ENCODE data around the gene COMMD4.

Gene COMMD4

DNA sequence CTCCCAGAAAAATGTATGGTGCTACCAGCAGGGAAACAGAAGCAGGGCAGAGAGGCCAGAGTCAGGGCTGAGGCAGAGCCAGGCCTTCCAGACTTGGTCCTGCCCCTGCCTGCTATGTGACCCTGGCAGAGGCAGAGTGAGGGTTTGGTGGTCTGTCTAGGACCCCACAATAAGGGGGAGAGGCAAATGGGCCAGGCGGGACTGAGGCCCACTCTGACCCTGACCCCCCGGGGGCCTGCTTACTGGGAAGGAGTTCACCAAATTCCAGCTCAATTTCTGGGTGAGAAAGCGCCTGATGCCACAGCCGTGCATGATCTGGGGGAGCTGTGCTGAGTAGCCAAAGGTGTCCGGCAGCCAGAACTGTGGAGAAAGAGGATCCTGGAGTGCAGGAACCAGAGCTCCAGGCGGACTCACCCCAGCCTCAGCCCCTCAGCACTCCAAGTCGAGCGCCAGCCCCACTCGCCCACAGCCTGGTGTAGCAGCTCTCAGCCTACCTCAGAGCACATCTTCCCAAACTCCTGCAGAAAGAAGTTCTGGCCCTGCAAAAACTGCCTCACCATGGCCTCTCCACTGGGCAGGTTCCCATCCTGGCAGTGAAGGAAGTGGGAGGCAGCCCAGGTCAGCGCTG lies 25.6 kb downstream of the COMMD4 start:
- no peaks in the 10 kb centered on the region for H3K9me3 ChIP-seq
- H3K27me3 ChIP-seq = no peaks in the 10 kb centered on the region
- peaks cover 42% of the 10 kb centered on the region for H3K36me3 ChIP-seq
- TF ChIP-seq, protein P1, sequence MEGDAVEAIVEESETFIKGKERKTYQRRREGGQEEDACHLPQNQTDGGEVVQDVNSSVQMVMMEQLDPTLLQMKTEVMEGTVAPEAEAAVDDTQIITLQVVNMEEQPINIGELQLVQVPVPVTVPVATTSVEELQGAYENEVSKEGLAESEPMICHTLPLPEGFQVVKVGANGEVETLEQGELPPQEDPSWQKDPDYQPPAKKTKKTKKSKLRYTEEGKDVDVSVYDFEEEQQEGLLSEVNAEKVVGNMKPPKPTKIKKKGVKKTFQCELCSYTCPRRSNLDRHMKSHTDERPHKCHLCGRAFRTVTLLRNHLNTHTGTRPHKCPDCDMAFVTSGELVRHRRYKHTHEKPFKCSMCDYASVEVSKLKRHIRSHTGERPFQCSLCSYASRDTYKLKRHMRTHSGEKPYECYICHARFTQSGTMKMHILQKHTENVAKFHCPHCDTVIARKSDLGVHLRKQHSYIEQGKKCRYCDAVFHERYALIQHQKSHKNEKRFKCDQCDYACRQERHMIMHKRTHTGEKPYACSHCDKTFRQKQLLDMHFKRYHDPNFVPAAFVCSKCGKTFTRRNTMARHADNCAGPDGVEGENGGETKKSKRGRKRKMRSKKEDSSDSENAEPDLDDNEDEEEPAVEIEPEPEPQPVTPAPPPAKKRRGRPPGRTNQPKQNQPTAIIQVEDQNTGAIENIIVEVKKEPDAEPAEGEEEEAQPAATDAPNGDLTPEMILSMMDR (IDR thresholded peaks at IDR 0.05; ENCODE audit: low read depth, low read length) = no peak
- no peaks in the 10 kb centered on the region for H3K4me1 ChIP-seq
- no peak for DNase-seq
- H3K4me3 ChIP-seq (ENCODE audit: low read depth, low read length) = no peak overlapping the region

DNA sequence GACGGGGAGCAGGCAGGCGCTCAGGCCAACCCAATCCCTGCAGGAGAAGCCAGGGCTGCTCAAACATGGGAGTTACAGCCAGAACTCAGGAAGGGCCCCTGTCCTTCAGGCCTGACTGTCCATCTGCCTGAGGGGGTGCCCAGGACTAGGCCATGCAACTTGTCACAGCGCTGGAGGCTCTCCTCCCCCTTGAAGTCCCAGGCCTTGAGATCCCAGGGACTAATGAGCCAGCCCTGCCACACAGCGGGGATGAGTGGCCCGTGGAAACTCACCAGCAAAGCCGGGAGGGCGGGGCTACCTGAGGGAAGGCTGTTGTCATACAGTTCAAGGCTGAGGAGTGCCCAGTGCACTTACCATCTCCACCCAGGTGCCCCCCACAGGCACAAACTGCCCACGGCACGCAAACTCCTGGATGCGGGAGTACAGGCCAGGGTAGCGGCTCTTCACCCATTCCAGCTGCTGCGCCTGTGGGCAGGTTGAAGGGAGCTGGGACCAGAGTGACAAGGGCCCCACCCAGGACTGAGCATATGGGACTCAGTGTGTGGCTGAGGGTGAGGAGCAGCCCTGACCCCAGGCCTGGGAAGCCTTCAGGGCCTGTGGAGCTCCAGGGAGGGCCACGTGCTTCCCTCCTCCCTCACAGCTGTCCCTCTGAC lies 26.3 kb downstream of the COMMD4 start:
- TF ChIP-seq, protein P1 (IDR thresholded peaks at IDR 0.05; ENCODE audit: low read depth, low read length) = no peak
- peaks cover 45% of the 10 kb centered on the region for H3K36me3 ChIP-seq
- no peaks in the 10 kb centered on the region for H3K27me3 ChIP-seq
- H3K4me3 ChIP-seq (ENCODE audit: low read depth, low read length) = no peak overlapping the region
- H3K4me1 ChIP-seq = no peaks in the 10 kb centered on the region
- DNase-seq = no peak
- H3K9me3 ChIP-seq = no peaks in the 10 kb centered on the region

- no peak overlapping the region for H3K4me3 ChIP-seq (ENCODE audit: low read depth, low read length)
- peaks cover 45% of the 10 kb centered on the region for H3K36me3 ChIP-seq
- no peaks in the 10 kb centered on the region for H3K4me1 ChIP-seq
- no peaks in the 10 kb centered on the region for H3K27me3 ChIP-seq
- no peaks in the 10 kb centered on the region for H3K9me3 ChIP-seq
- DNase-seq = no peak
- TF ChIP-seq, protein P1 (IDR thresholded peaks at IDR 0.05; ENCODE audit: low read depth, low read length) = 0 out of 2 replicates have a peak, but pooled peaks have one; percentile 6
These were observed 26.9 kb downstream of the COMMD4 start for GRCh38 chr15:75362642-75363249.

- Histone ChIP-seq H3K4me3 (ENCODE audit: low read depth, low read length) (no peak overlapping the region), H3K4me1 (no peaks in the 10 kb centered on the region), H3K9me3 (no peaks in the 10 kb centered on the region), H3K36me3 (peaks cover 39% of the 10 kb centered on the region), H3K27me3 (no peaks in the 10 kb centered on the region)
- TF ChIP-seq, protein P1 (IDR thresholded peaks at IDR 0.05; ENCODE audit: low read depth, low read length) = no peak
- no peak for DNase-seq
These were observed 27.9 kb downstream of the COMMD4 start for GRCh38 chr15:75363786-75364185.

DNA sequence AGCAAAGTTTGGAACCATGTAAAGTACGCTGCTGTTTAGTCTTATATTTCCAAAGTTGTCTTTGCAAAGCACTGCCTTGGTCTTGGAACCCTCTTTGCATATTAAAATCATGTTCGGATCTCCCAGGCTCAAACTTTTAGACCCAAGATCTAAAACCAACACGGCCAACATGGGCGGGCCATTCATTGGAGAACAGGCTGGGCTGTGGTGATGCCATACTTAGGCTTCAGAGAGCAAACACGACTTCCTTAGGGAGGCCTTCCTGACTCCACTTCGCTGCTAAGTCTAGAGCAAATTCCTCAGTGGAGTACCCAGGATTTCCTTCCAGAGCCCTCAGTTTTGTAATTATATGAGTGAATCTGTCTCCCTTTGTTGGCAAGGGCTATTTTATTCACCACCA lies 29.0 kb downstream of the COMMD4 start:
- no peaks in the 10 kb centered on the region for H3K9me3 ChIP-seq
- no peaks in the 10 kb centered on the region for H3K27me3 ChIP-seq
- H3K36me3 ChIP-seq = peaks cover 32% of the 10 kb centered on the region
- H3K4me1 ChIP-seq = no peaks in the 10 kb centered on the region
- TF ChIP-seq, protein P1 (IDR thresholded peaks at IDR 0.05; ENCODE audit: low read depth, low read length) = no peak
- H3K4me3 ChIP-seq (ENCODE audit: low read depth, low read length) = no peak overlapping the region
- DNase-seq = no peak

DNA sequence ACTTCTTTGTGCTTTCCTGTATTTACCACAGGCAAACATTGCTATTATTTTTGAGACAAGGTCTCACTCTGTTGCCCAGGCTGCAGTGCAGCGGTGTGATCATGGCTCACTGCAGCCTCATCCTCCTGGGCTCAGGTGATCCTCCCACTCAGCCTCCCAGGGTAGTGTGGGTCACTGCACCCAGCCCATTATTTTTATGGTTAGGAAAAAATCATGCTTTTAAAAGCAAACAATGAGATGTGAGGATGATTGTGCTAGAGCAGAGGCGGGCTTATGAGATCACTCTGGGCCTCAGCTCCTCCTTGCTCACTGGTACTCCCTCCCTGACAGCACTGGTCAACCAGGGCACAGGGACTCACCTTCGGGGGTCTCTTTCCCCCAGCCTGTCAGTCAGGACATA lies 30.3 kb downstream of the COMMD4 start:
- H3K4me3 ChIP-seq (ENCODE audit: low read depth, low read length) = no peak overlapping the region
- no peaks in the 10 kb centered on the region for H3K4me1 ChIP-seq
- H3K9me3 ChIP-seq = no peaks in the 10 kb centered on the region
- peaks cover 29% of the 10 kb centered on the region for H3K36me3 ChIP-seq
- no peak for DNase-seq
- TF ChIP-seq, protein P1 (IDR thresholded peaks at IDR 0.05; ENCODE audit: low read depth, low read length) = no peak
- no peaks in the 10 kb centered on the region for H3K27me3 ChIP-seq
